Activated CD8-positive, alpha-beta T cell treated with anti-CD3 and anti-CD28 coated beads for 36 hours (primary cell): ENCODE data around the gene TBL3. TPM values are rescaled to one million over a fixed set of nuclear protein-coding genes. Genes with fewer than 3 reads are reported as not detected.

Experiments used
- ATAC-seq: fragments of 200-7000 bp; cut with Tn5 transposase; one replicate; pipeline ENCODE4 v1.10.0; 2021; ENCODE audit warnings: mild to moderate bottlenecking, moderate library complexity
- CTCF ChIA-PET: fragments of 350-600 bp; sonication (Branson Sonifier 250); formaldehyde crosslinking; loops from one replicate; lab custom pipeline; 2021; ENCODE audit warnings: antibody characterized with exemption; lab: Charles Lee
- POLR2A ChIA-PET: fragments of 350-600 bp; sonication (Branson Sonifier 250); formaldehyde crosslinking; loops from one replicate; lab custom pipeline; 2021; ENCODE audit warnings: antibody characterized with exemption; lab: Charles Lee
- DNase-seq: peaks from one replicate; pipeline ENCODE4 v3.0.0-alpha.2; 2020
- H3K27ac Mint-ChIP-seq: one replicate; pipeline ENCODE4 v1.8.0; 2021; ENCODE audit warnings: mild to moderate bottlenecking, mixed read lengths
- H3K27me3 Mint-ChIP-seq: one replicate; pipeline ENCODE4 v1.8.0; 2021; ENCODE audit warnings: mixed read lengths
- H3K36me3 Mint-ChIP-seq: one replicate; pipeline ENCODE4 v1.8.0; 2021; ENCODE audit warnings: low read depth, mixed read lengths
- H3K4me1 Mint-ChIP-seq: one replicate; pipeline ENCODE4 v1.8.0; 2021; ENCODE audit warnings: low read depth, mixed read lengths
- H3K4me3 Mint-ChIP-seq: one replicate; pipeline ENCODE4 v1.8.0; 2021; ENCODE audit warnings: mild to moderate bottlenecking, moderate library complexity, mixed read lengths
- H3K9me3 Mint-ChIP-seq: one replicate; pipeline ENCODE4 v1.8.0; 2021; ENCODE audit warnings: mixed read lengths
- CTCF ChIP-seq: fragments of 200-600 bp; IDR thresholded peaks from one replicate; pipeline ENCODE4 v1.8.0; 2022; ENCODE audit warnings: antibody characterized with exemption, mild to moderate bottlenecking
- intact Hi-C: fragments of 100-400 bp; cut with micrococcal nuclease; formaldehyde crosslinking; loops from one replicate; pipeline ENCODE4 v1.10.0; 2022
- total RNA-seq, 2 experiments: library from RNA; stranded (reverse); gene quantifications; one replicate each; pipeline ENCODE4 v1.2.3, GENCODE V29; 2021

The TBL3 gene
- total RNA-seq, 2 experiments from 2014 or later = 54.4 to 56.0 TPM

- no peak overlapping the region for H3K4me3 Mint-ChIP-seq
- DNase-seq (peak; percentile 52), ATAC-seq (no peak)
- TF ChIP-seq CTCF = no peak
- CTCF ChIA-PET = no interaction called here
- intact Hi-C loops = no loop called here
- H3K4me1 Mint-ChIP-seq = peaks cover 13% of the 10 kb centered on the region
- H3K9me3 Mint-ChIP-seq = no peaks in the 10 kb centered on the region
- POLR2A ChIA-PET = interaction anchor here (2.4 to 29.2 kb wide), 4 partner anchors 11 to 175 kb away, joined by 8 to 505 read pairs (median 14); partner anchors contain the start of genes NDUFB10, RNF151, RPS2 and SYNGR3
- H3K27ac Mint-ChIP-seq = no peak overlapping the region
- H3K27me3 Mint-ChIP-seq = peaks cover 29% of the 10 kb centered on the region
- H3K36me3 Mint-ChIP-seq = peaks cover 28% of the 10 kb centered on the region
Observed at GRCh38 chr16:1979271-1980029, 7.6 kb downstream of the TBL3 start.

- ATAC-seq (no peak), DNase-seq (peak; percentile 31)
- Mint-ChIP-seq H3K27me3 (peaks cover 29% of the 10 kb centered on the region), H3K4me1 (peaks cover 18% of the 10 kb centered on the region), H3K36me3 (peaks cover 22% of the 10 kb centered on the region), H3K9me3 (no peaks in the 10 kb centered on the region), H3K27ac (no peak overlapping the region), H3K4me3 (no peak overlapping the region)
- intact Hi-C loops = no loop called here
- POLR2A ChIA-PET = interaction anchor here (1.1 to 29.2 kb wide), 6 partner anchors 10 to 175 kb away, joined by 3 to 505 read pairs (median 11); partner anchors contain the start of genes FAHD1, HAGH, NDUFB10 and RNF151
- CTCF ChIA-PET = interaction anchor here (1.0 kb wide), 1 partner anchor 24 kb away, joined by 3 read pairs; no protein-coding TSS in a partner anchor
- TF ChIP-seq CTCF = no peak
Observed at GRCh38 chr16:1980030-1980769, 8.3 kb downstream of the TBL3 start.

DNA sequence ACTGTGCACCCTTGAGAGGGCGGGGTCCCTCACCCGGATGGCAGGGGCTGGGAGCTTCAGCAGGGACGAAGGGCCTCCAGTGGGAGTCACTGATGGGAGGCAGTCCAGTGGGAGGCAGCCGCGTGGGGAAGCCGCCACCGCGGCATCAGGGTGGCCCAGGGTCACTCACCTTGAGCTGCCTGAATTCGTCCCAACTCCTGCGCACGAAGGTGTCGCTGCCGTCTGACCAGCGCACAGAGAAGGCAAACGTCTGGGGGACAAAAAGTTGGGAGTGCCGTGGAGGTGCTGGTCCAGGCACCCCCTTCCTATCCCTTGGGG is 8.9 kb downstream of the TBL3 start:
- CTCF ChIA-PET = interaction anchor here (1.0 kb wide), 1 partner anchor 23 kb away, joined by 3 read pairs; no protein-coding TSS in a partner anchor
- no peak for TF ChIP-seq CTCF
- peaks cover 23% of the 10 kb centered on the region for H3K36me3 Mint-ChIP-seq
- no peak overlapping the region for H3K27ac Mint-ChIP-seq
- ATAC-seq (no peak), DNase-seq (no peak)
- no peak overlapping the region for H3K4me3 Mint-ChIP-seq
- peaks cover 20% of the 10 kb centered on the region for H3K4me1 Mint-ChIP-seq
- no peaks in the 10 kb centered on the region for H3K9me3 Mint-ChIP-seq
- POLR2A ChIA-PET = interaction anchor here (0.6 to 29.2 kb wide), 8 partner anchors 10 to 272 kb away, joined by 3 to 505 read pairs (median 8); partner anchors contain the start of genes FAHD1, HAGH, NDUFB10 and RNF151
- intact Hi-C loops = no loop called here
- H3K27me3 Mint-ChIP-seq = peaks cover 29% of the 10 kb centered on the region

DNA sequence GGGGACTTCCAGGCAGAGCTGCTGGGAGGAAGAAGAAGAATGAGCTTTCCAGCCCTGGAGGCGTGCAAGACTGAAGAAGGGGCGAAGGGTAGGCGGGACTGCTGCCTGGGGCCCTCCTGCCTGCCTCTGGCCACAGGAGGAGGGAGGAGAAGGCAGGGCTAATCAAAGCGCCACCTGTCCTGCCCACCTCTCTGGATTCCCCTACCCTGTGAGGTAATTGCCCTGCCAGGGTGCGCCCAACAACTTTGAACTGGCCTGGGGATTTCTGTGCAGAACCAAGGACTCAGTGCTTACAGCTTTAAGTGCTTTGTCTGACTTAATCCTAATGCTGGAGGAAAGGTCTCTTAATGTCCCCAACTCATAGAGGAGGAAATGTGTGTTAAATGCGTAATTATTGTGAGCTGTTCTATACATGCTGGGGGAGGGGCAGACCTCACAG is 9.6 kb downstream of the TBL3 start, which contains the start of gene NOXO1:
NOXO1 (minus strand) TSS at position 72 of the 439 bp plus-strand sequence. CDS start 290 bp downstream, outside the sequence.
- peaks cover 24% of the 10 kb centered on the region for H3K36me3 Mint-ChIP-seq
- peak; percentile 15 for ATAC-seq

More for the DNA sequence above, 9.6 kb downstream of the TBL3 start, which contains the start of gene NOXO1:
- Mint-ChIP-seq H3K9me3 (no peaks in the 10 kb centered on the region), H3K4me3 (no peak within 1 kb of the TSS), H3K27me3 (peaks cover 29% of the 10 kb centered on the region), H3K27ac (no peak within 1 kb of the TSS), H3K4me1 (peaks cover 20% of the 10 kb centered on the region)
- POLR2A ChIA-PET = interaction anchor here (0.6 to 29.2 kb wide), 9 partner anchors 8 to 271 kb away, joined by 3 to 505 read pairs (median 8); partner anchors contain the start of genes FAHD1, HAGH, NDUFB10 and RNF151
- CTCF ChIA-PET = interaction anchor here (1.0 kb wide), 1 partner anchor 23 kb away, joined by 3 read pairs; no protein-coding TSS in a partner anchor
- TF ChIP-seq CTCF = no peak
- DNase-seq = peak; percentile 51
- intact Hi-C loops = no loop called here
